ENCODE results near the gene SSC5D. TPM values are rescaled to one million over a fixed set of nuclear protein-coding genes. Genes with fewer than 3 reads are reported as not detected.

Gene SSC5D
- total RNA-seq, 1 experiment from 2014 or later: 0.86 TPM

DNA sequence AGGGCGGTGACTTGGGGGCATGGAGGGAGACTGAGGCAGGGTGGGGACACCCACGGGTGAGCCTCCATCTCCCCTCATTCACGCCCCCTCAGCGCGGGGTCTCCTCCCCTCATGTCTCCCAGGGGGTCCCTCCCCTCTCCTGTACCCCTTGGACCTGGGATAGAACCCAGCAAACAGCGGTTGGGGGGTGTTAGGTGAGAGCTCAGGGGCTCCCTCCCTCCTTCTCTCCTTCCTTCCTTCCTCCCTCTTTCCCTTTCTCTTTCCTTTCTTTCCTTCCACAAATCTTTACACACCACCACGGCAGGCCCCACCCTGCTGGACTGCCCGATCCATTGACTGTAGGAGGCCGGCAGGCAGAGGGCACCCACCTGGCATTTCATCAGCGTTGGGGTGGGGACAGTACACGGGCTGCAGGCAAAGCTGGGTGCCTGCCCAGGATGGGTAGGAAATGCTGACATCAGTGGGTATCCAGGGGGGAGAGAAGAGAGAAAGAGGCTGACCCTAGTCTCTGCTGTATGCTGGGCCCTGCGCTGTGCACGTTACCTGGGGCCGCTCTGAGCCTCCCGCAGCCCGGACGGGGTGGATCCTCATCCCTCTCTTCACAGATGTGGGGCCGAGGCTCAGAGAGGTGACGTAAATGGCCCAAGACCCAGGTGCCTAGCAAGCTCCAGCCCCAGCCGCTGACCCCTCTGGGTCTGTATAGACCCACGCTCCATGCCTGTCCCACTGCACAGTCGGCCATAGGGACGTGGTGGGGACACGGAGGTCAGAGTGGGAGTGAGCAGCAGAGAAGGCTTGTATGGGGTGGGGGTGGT lies 3.5 kb downstream of the SSC5D start:
- no peaks in the 10 kb centered on the region for H3K9me3 ChIP-seq
- Mint-ChIP-seq H3K4me1 (ENCODE audit: low read depth, unreplicated experiment) (peaks cover 7% of the 10 kb centered on the region), H3K27me3 (ENCODE audit: insufficient read depth, unreplicated experiment) (no peaks in the 10 kb centered on the region), H3K4me3 (ENCODE audit: unreplicated experiment) (no peak overlapping the region), H3K9me3 (ENCODE audit: unreplicated experiment) (no peaks in the 10 kb centered on the region), H3K36me3 (ENCODE audit: insufficient read depth, unreplicated experiment) (peaks cover 17% of the 10 kb centered on the region), H3K27ac (ENCODE audit: unreplicated experiment) (no peak overlapping the region)
- H3K4me3 ChIP-seq (ENCODE audit: low read depth, low read length): no peak overlapping the region
- peaks cover 7% of the 10 kb centered on the region; the same call in 1 of the 2 replicates for H3K4me1 ChIP-seq
- intact Hi-C loops (cut with micrococcal nuclease; ENCODE audit: unreplicated experiment): no loop called here
- POLR2A ChIA-PET: no interaction called here
- TF ChIP-seq, protein P1, sequence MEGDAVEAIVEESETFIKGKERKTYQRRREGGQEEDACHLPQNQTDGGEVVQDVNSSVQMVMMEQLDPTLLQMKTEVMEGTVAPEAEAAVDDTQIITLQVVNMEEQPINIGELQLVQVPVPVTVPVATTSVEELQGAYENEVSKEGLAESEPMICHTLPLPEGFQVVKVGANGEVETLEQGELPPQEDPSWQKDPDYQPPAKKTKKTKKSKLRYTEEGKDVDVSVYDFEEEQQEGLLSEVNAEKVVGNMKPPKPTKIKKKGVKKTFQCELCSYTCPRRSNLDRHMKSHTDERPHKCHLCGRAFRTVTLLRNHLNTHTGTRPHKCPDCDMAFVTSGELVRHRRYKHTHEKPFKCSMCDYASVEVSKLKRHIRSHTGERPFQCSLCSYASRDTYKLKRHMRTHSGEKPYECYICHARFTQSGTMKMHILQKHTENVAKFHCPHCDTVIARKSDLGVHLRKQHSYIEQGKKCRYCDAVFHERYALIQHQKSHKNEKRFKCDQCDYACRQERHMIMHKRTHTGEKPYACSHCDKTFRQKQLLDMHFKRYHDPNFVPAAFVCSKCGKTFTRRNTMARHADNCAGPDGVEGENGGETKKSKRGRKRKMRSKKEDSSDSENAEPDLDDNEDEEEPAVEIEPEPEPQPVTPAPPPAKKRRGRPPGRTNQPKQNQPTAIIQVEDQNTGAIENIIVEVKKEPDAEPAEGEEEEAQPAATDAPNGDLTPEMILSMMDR (IDR thresholded peaks at IDR 0.05; ENCODE audit: insufficient read depth in 1 of 2, low read depth in 1 of 2, low read length in 1 of 2, severe bottlenecking in 1 of 2, unreplicated experiment in 1 of 2): no peak
- DNase-seq: no peak
- no TSS peak for BruUV-seq (replicated peaks)
- CTCF ChIA-PET: interaction anchor here (0.6 to 1.5 kb wide), 3 partner anchors 12 to 30 kb away, joined by 3 to 5 read pairs (median 3); partner anchors contain the start of genes ISOC2 and ZNF628
- H3K27me3 ChIP-seq (replicated peaks; ENCODE audit: control insufficient read depth, insufficient read depth, low read length): no peaks in the 10 kb centered on the region
- no peaks in the 10 kb centered on the region for H3K36me3 ChIP-seq (ENCODE audit: control insufficient read depth, insufficient read depth, low read length)

DNA sequence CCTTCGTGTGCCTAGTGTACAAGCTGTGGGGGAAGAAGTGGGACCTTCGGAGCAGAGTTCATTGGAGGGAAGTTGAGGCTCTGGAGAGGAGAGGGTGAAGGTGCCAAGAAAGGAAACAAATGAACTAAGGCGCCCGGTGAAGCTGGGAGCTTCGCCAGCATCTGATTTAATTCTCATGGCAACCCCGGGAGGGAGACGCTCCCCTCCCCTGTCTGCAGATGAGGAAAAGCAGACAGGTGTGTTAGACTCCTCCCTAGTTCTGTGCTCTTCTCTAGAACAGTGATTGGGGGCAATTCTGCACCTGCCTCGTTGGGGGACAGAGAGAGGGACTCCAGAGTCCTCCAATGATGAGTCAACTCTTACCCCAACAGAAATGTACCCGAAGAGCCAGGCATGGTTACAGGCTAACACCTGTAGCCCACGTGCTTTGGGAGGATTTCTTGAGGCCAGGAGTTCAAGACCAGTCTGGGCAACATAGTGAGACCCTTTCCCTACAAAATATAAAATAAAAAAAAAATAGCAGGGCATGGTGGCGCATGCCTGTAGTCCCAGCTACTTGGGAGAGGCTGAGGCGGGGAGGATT lies 4.2 kb downstream of the SSC5D start:
- CTCF ChIA-PET: interaction anchor here (1.5 kb wide), 1 partner anchor 11 kb away, joined by 5 read pairs; no protein-coding TSS in a partner anchor
- H3K36me3 Mint-ChIP-seq (ENCODE audit: insufficient read depth, unreplicated experiment): peaks cover 17% of the 10 kb centered on the region
- intact Hi-C loops (cut with micrococcal nuclease; ENCODE audit: unreplicated experiment): no loop called here
- Histone ChIP-seq H3K4me3 (ENCODE audit: low read depth, low read length) (no peak overlapping the region), H3K9me3 (no peaks in the 10 kb centered on the region), H3K27me3 (replicated peaks; ENCODE audit: control insufficient read depth, insufficient read depth, low read length) (no peaks in the 10 kb centered on the region), H3K36me3 (ENCODE audit: control insufficient read depth, insufficient read depth, low read length) (no peaks in the 10 kb centered on the region), H3K4me1 (peaks cover 7% of the 10 kb centered on the region; the same call in 1 of the 2 replicates)
- TF ChIP-seq, protein P1 (IDR thresholded peaks at IDR 0.05; ENCODE audit: insufficient read depth in 1 of 2, low read depth in 1 of 2, low read length in 1 of 2, severe bottlenecking in 1 of 2, unreplicated experiment in 1 of 2): no peak
- H3K27ac Mint-ChIP-seq (ENCODE audit: unreplicated experiment): no peak overlapping the region
- BruUV-seq (replicated peaks): no TSS peak
- DNase-seq: no peak
- POLR2A ChIA-PET: no interaction called here
- no peaks in the 10 kb centered on the region for H3K9me3 Mint-ChIP-seq (ENCODE audit: unreplicated experiment)
- no peak overlapping the region for H3K4me3 Mint-ChIP-seq (ENCODE audit: unreplicated experiment)
- H3K4me1 Mint-ChIP-seq (ENCODE audit: low read depth, unreplicated experiment): peaks cover 7% of the 10 kb centered on the region
- H3K27me3 Mint-ChIP-seq (ENCODE audit: insufficient read depth, unreplicated experiment): no peaks in the 10 kb centered on the region

DNA sequence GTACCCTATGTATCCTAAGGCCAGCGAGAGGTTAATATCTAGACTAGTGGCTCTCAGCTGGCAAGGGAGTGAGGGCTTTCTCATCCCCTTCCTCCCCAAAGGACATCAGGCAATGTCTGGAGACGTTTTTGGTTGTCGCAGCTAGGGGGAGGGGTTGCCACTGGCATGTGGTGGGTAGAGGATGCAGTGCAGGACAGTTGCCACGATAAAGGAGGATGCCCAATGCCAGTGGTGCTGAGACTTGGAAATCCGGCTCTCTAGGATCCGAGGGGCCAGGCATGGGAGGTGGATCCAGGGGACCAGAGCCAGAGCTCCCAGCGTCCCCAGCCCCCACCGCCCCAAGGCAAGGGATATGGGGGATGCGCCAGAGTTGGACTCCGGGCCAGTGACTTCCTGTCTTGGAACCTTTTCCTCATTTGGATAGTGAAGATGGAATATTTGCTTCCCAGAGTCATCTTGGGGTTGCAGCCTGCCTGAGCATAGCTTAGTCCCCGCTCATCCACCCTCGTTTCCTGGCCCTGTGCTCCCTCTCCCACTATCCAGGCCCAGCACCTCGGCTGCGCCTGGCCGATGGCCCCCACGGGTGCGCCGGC lies 4.9 kb downstream of the SSC5D start:
- DNase-seq: no peak
- Mint-ChIP-seq H3K4me3 (ENCODE audit: unreplicated experiment) (no peak overlapping the region), H3K9me3 (ENCODE audit: unreplicated experiment) (no peaks in the 10 kb centered on the region), H3K36me3 (ENCODE audit: insufficient read depth, unreplicated experiment) (peaks cover 17% of the 10 kb centered on the region), H3K4me1 (ENCODE audit: low read depth, unreplicated experiment) (peaks cover 7% of the 10 kb centered on the region), H3K27ac (ENCODE audit: unreplicated experiment) (no peak overlapping the region), H3K27me3 (ENCODE audit: insufficient read depth, unreplicated experiment) (no peaks in the 10 kb centered on the region)
- no peaks in the 10 kb centered on the region for H3K36me3 ChIP-seq (ENCODE audit: control insufficient read depth, insufficient read depth, low read length)
- no peak overlapping the region for H3K4me3 ChIP-seq (ENCODE audit: low read depth, low read length)
- peaks cover 4% of the 10 kb centered on the region; the same call in 1 of the 2 replicates for H3K4me1 ChIP-seq
- H3K27me3 ChIP-seq (replicated peaks; ENCODE audit: control insufficient read depth, insufficient read depth, low read length): no peaks in the 10 kb centered on the region
- CTCF ChIA-PET: interaction anchor here (2.4 kb wide), 1 partner anchor 11 kb away, joined by 6 read pairs; no protein-coding TSS in a partner anchor
- H3K9me3 ChIP-seq: no peaks in the 10 kb centered on the region
- POLR2A ChIA-PET: no interaction called here
- TF ChIP-seq, protein P1 (IDR thresholded peaks at IDR 0.05; ENCODE audit: insufficient read depth in 1 of 2, low read depth in 1 of 2, low read length in 1 of 2, severe bottlenecking in 1 of 2, unreplicated experiment in 1 of 2): no peak
- intact Hi-C loops (cut with micrococcal nuclease; ENCODE audit: unreplicated experiment): no loop called here
- no TSS peak for BruUV-seq (replicated peaks)
